Aorta (tissue), 5 donors: ENCODE measurements around the gene PMM1. TPM values are rescaled to one million over a fixed set of nuclear protein-coding genes. Genes with fewer than 3 reads are reported as not detected.
"Not testable (repeated sequence)": the region's sequence is repeated elsewhere in the genome, so short reads cannot be mapped to it uniquely, and the experiment has no call there.

ENCODE experiments used
- ATAC-seq: fragments of 200-7000 bp; cut with Tn5 transposase; one replicate; pipeline ENCODE4 v1.9.1; 2022; ENCODE audit warnings: moderate library complexity; ENCODE audit not compliant: low FRiP score
- DNase-seq, 2 donors: peaks; one replicate each; pipeline ENCODE4 v3.0.0-alpha.2; 2020
- H3K27ac ChIP-seq, 2 donors: one replicate each; pipeline ENCODE4 v1.5.1; 2013; ENCODE audit warnings: low read length in 2 of 2, mild to moderate bottlenecking in 2 of 2, moderate library complexity in 2 of 2, control low read depth in 1 of 2, inconsistent platforms in 1 of 2, low read depth in 1 of 2
- H3K27me3 ChIP-seq, 2 donors: one replicate each; pipeline ENCODE4 v1.6.1; 2013; ENCODE audit warnings: control low read depth in 1 of 2, low read length in 1 of 2, mild to moderate bottlenecking in 1 of 2, moderate library complexity in 1 of 2; ENCODE audit not compliant: insufficient read depth in 2 of 2, control insufficient read depth in 1 of 2
- H3K36me3 ChIP-seq, 2 donors: one replicate each; pipeline ENCODE4 v1.6.1; 2013; ENCODE audit warnings: control low read depth in 1 of 2, low read length in 1 of 2, mild to moderate bottlenecking in 1 of 2; ENCODE audit not compliant: insufficient read depth in 2 of 2, control insufficient read depth in 1 of 2
- H3K4me1 ChIP-seq, 2 donors: one replicate each; pipeline ENCODE4 v1.6.1; 2013; ENCODE audit warnings: low read length in 2 of 2, control low read depth in 1 of 2, mild to moderate bottlenecking in 1 of 2, moderate library complexity in 1 of 2; ENCODE audit not compliant: insufficient read depth in 2 of 2, control insufficient read depth in 1 of 2
- H3K4me3 ChIP-seq, 2 donors: one replicate each; pipeline ENCODE4 v1.5.1; 2013; ENCODE audit warnings: low read length in 2 of 2, control low read depth in 1 of 2, mild to moderate bottlenecking in 1 of 2
- H3K9me3 ChIP-seq: one replicate; pipeline ENCODE4 v1.6.1; 2013; ENCODE audit warnings: mild to moderate bottlenecking, low read length; ENCODE audit not compliant: control insufficient read depth
- WGBS, 2 donors: extraction: QIAGEN DNeasy Blood & Tissue Kit; methylation state at CpG; one replicate each; pipeline ENCODE4 v1.1.7; 2013; 5-methylcytosine and 5-hydroxymethylcytosine counted together
- intact Hi-C, 2 donors: fragments of 100-400 bp; cut with DNase I; formaldehyde crosslinking; loops; one replicate each; pipeline versions ENCODE4 v1.14.2 to v1.15.0; 2022
- long read RNA-seq, 2 donors: library from polyadenylated mRNA; unstranded; transcript quantifications; one replicate each; pipeline ENCODE4 v2.0.0, GENCODE V29; 2020 to 2021
- polyA plus RNA-seq, 2 donors: library from polyadenylated mRNA; stranded (reverse); fragments of 200-250 nt; gene quantifications; one replicate each; pipeline ENCODE4 v1.2.3, GENCODE V29; 2013
- total RNA-seq, 2 donors: library from RNA; stranded (reverse); fragmentation: NEBNext Ultra II Directional; extraction: Animal tissue kit (Norgen Biotek cat#: 25700); gene quantifications; one replicate each; pipeline ENCODE4 v1.2.1, GENCODE V29; 2021
- donor health status: healthy with polysubstance abuse.
- donor health status: Bipolar disorder and iron deficiency.
- donor health status: DM: no; HTN: no; CAD: no.
- donor health status: DM: no; HTN: no; CAD: no.
- donor health status: DM: yes; HTN: yes; CAD: no.

The PMM1 gene
- 10 to 100 TPM; 23.8 to 25.2 TPM for total RNA-seq
- 100 to 1,000 TPM in 1 of 2 donors, 10 to 100 TPM in 1; 43.6 to 101 TPM for polyA plus RNA-seq
- long read RNA-seq, donor 1, transcript PMM1-201 (8 exons, 1,298 nt), result major isoform, 64 of 87 reads
- long read RNA-seq, donor 1, transcript PMM1-208 (7 exons, 1,405 nt), result minor isoform, 5 of 87 reads
- long read RNA-seq, donor 1, partial matches to known transcripts, result 7 of 87 reads
- long read RNA-seq, donor 1, other reads (novel, unspliced or antisense), result 11 of 87 reads
- long read RNA-seq, donor 2, transcript PMM1-201 (8 exons, 1,298 nt), result major isoform, 7 of 14 reads
- long read RNA-seq, donor 2, partial matches to known transcripts, result 2 of 14 reads
- long read RNA-seq, donor 2, other reads (novel, unspliced or antisense), result 4 of 14 reads

- intact Hi-C loops, result loop anchor here in 1 of 2 donors (10.0 kb wide), 1 partner anchor 205 kb away; the partner anchor contains the start of gene TEF
- peak; percentile 100 for ATAC-seq
Observed at GRCh38 chr22:41589391-41590241, at the start of gene PMM1. Gene PMM1, minus strand, starts transcription at chr22:41589840. Its CDS starts 35 bp downstream, at chr22:41589805.

GRCh38 chr22:41638748-41639147 lies 49.1 kb upstream of the PMM1 start:
- no peaks in the 10 kb centered on the region for H3K9me3 ChIP-seq
- intact Hi-C loops, result no loop called here
- no peak for DNase-seq
- no peak overlapping the region for H3K4me3 ChIP-seq
- WGBS, 2 donors, result 89 to 93% methylated on average over 5 of the region's 5 CpGs
- H3K4me1 ChIP-seq, result no peaks in the 10 kb centered on the region
- H3K36me3 ChIP-seq, result peaks cover 7 to 11% of the 10 kb centered on the region in 2 donors
- no peaks in the 10 kb centered on the region for H3K27me3 ChIP-seq
- H3K27ac ChIP-seq, result no peak overlapping the region
- no peak for ATAC-seq

More at GRCh38 chr22:41589391-41590241, at the start of gene PMM1:
- H3K36me3 ChIP-seq, result no peaks in the 10 kb centered on the region
- DNase-seq, result peak; percentile 100
- H3K4me1 ChIP-seq, result no peaks in the 10 kb centered on the region
- H3K27ac ChIP-seq, result peak within 1 kb of the TSS in 1 of 2 donors; percentile 18
- no peaks in the 10 kb centered on the region for H3K27me3 ChIP-seq
- H3K9me3 ChIP-seq, result no peaks in the 10 kb centered on the region
- H3K4me3 ChIP-seq, result peak within 1 kb of the TSS; percentile 48 to 67
- WGBS, 2 donors, result 0 to 1% methylated on average over 59 to 61 of the region's 61 CpGs

GRCh38 chr22:41638124-41638523 lies 48.5 kb upstream of the PMM1 start:
- Histone ChIP-seq H3K27ac (no peak overlapping the region), H3K9me3 (no peaks in the 10 kb centered on the region), H3K36me3 (peaks cover 7 to 11% of the 10 kb centered on the region in 2 donors), H3K4me3 (no peak overlapping the region), H3K4me1 (no peaks in the 10 kb centered on the region), H3K27me3 (no peaks in the 10 kb centered on the region)
- no peak for ATAC-seq
- DNase-seq, result no peak
- 93 to 95% methylated on average over 5 of the region's 5 CpGs for WGBS, 2 donors
- intact Hi-C loops, result no loop called here

GRCh38 chr22:41637623-41638022 lies 48.0 kb upstream of the PMM1 start:
- DNase-seq, H3K4me1 ChIP-seq, H3K27ac ChIP-seq, H3K36me3 ChIP-seq, H3K27me3 ChIP-seq, intact Hi-C loops, H3K4me3 ChIP-seq, ATAC-seq, H3K9me3 ChIP-seq: not testable (repeated sequence)
- WGBS, 2 donors, result 96 to 97% methylated on average over 8 of the region's 8 CpGs

- no peak overlapping the region for H3K27ac ChIP-seq
- H3K27me3 ChIP-seq, result no peaks in the 10 kb centered on the region
- H3K4me1 ChIP-seq, result no peaks in the 10 kb centered on the region
- WGBS, 2 donors, result 57 to 67% methylated on average over 7 of the region's 7 CpGs
- intact Hi-C loops, result no loop called here
- no peak for DNase-seq
- H3K9me3 ChIP-seq, result no peaks in the 10 kb centered on the region
- H3K36me3 ChIP-seq, result peaks cover 3 to 7% of the 10 kb centered on the region in 2 donors
- ATAC-seq, result no peak
- no peak overlapping the region for H3K4me3 ChIP-seq
Observed at GRCh38 chr22:41636467-41636866, 46.8 kb upstream of the PMM1 start.

- H3K4me3 ChIP-seq, H3K27me3 ChIP-seq, DNase-seq, intact Hi-C loops, H3K4me1 ChIP-seq, H3K36me3 ChIP-seq, H3K27ac ChIP-seq, H3K9me3 ChIP-seq, ATAC-seq: not testable (repeated sequence)
- WGBS, 2 donors, result 91 to 96% methylated on average over 8 of the region's 8 CpGs
Observed at GRCh38 chr22:41634610-41635009, 45.0 kb upstream of the PMM1 start.

GRCh38 chr22:41631615-41632014 lies 42.0 kb upstream of the PMM1 start:
- H3K36me3 ChIP-seq, ATAC-seq, intact Hi-C loops, H3K4me3 ChIP-seq, H3K4me1 ChIP-seq, H3K27me3 ChIP-seq, H3K27ac ChIP-seq, DNase-seq, H3K9me3 ChIP-seq: not testable (repeated sequence)
- 91 to 96% methylated on average over 10 to 15 of the region's 23 CpGs for WGBS, 2 donors

GRCh38 chr22:41631115-41631514 lies 41.5 kb upstream of the PMM1 start:
- H3K9me3 ChIP-seq, H3K27ac ChIP-seq, H3K36me3 ChIP-seq, H3K27me3 ChIP-seq, H3K4me1 ChIP-seq, H3K4me3 ChIP-seq, DNase-seq, intact Hi-C loops, ATAC-seq: not testable (repeated sequence)
- 93 to 96% methylated on average over 21 to 26 of the region's 28 CpGs for WGBS, 2 donors
